Activated B cell treated with CpG ODN at 0.5 μM for 24 hours (primary cell): ENCODE data around the gene PAX4. TPM values are rescaled to one million over a fixed set of nuclear protein-coding genes. Genes with fewer than 3 reads are reported as not detected.

Source experiments
- ATAC-seq: fragments of 200-7000 bp; cut with Tn5 transposase; one replicate; pipeline ENCODE4 v1.10.0; 2021; ENCODE audit warnings: low read depth, mild to moderate bottlenecking, moderate library complexity
- CTCF ChIA-PET: fragments of 350-600 bp; sonication (Branson Sonifier 250); formaldehyde crosslinking; loops from one replicate; lab custom pipeline; 2021; ENCODE audit warnings: antibody characterized with exemption; lab: Charles Lee
- POLR2A ChIA-PET: fragments of 350-600 bp; sonication (Branson Sonifier 250); formaldehyde crosslinking; loops from one replicate; lab custom pipeline; 2021; ENCODE audit warnings: antibody characterized with exemption; lab: Charles Lee
- DNase-seq: peaks from one replicate; pipeline ENCODE4 v3.0.0; 2022
- H3K27ac Mint-ChIP-seq: one replicate; pipeline ENCODE4 v1.8.0; 2020; ENCODE audit warnings: mixed read lengths
- H3K27me3 Mint-ChIP-seq: one replicate; pipeline ENCODE4 v1.8.0; 2021; ENCODE audit warnings: mixed read lengths
- H3K36me3 Mint-ChIP-seq: one replicate; pipeline ENCODE4 v1.8.0; 2021; ENCODE audit warnings: low read depth, mixed read lengths
- H3K4me1 Mint-ChIP-seq: one replicate; pipeline ENCODE4 v1.8.0; 2021; ENCODE audit warnings: mixed read lengths
- H3K4me3 Mint-ChIP-seq: one replicate; pipeline ENCODE4 v1.8.0; 2020; ENCODE audit warnings: mild to moderate bottlenecking, mixed read lengths
- H3K9me3 Mint-ChIP-seq: one replicate; pipeline ENCODE4 v1.8.0; 2020; ENCODE audit warnings: mixed read lengths
- CTCF ChIP-seq: fragments of 200-600 bp; IDR thresholded peaks from one replicate; pipeline ENCODE4 v1.8.0; 2022; ENCODE audit warnings: antibody characterized with exemption, mild to moderate bottlenecking
- intact Hi-C: fragments of 100-400 bp; cut with micrococcal nuclease; formaldehyde crosslinking; loops from one replicate; pipeline ENCODE4 v1.15.1; 2024
- total RNA-seq: library from RNA; stranded (reverse); gene quantifications from 2 replicates; pipeline ENCODE4 v1.2.3, GENCODE V29; 2022

The PAX4 gene
- total RNA-seq, 1 donor from 2014 or later, result not detected

DNA sequence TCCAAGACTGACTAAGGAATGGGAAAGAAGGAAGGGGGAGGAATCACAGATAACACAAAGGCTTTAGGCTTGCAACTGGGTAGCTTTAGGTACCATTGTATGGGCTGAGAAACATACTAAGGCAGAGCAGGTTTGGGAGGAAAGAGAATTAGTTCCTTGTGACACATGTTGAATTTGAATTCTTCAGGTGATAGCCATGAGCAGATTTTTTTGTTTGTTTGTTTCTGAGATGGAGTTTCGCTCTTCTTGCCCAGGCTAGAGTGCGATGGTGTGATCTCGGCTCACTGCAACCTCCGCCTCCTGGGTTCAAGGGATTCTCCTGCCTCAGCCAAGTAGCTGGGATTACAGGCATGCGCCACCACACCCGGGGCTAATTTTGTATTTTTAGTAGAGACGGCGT is 29.7 kb upstream of the PAX4 start:
- DNase-seq (no peak), ATAC-seq (no peak)
- H3K4me3 Mint-ChIP-seq, result no peak overlapping the region
- intact Hi-C loops, result no loop called here
- no peaks in the 10 kb centered on the region for H3K9me3 Mint-ChIP-seq
- no peak overlapping the region for H3K27ac Mint-ChIP-seq
- H3K27me3 Mint-ChIP-seq, result peaks cover 2% of the 10 kb centered on the region
- TF ChIP-seq CTCF, result no peak
- H3K36me3 Mint-ChIP-seq, result peaks cover 10% of the 10 kb centered on the region
- peaks cover 17% of the 10 kb centered on the region for H3K4me1 Mint-ChIP-seq
- POLR2A ChIA-PET, result no interaction called here
- CTCF ChIA-PET, result no interaction called here

DNA sequence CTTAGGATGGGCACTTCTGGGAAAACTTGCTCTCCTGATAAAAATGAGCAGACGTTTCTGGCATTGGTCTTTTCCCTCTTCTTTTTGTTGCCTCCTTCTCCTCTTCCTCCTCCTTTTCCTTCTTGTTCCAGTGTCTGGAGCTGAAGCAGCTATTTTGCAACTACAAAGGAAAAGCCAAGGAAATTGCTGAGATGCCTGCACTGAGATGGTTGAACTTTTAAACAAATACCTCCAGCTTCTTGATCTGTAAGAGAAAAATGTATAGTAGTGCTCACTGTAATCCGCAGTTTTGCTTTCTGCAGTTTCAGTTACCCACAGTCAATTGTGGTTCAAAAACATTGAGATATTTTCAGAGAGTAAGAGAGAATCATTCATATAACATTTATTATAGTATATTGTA is 26.5 kb upstream of the PAX4 start:
- no peak overlapping the region for H3K27ac Mint-ChIP-seq
- peaks cover 8% of the 10 kb centered on the region for H3K27me3 Mint-ChIP-seq
- ChIA-PET CTCF (no interaction called here), POLR2A (no interaction called here)
- ATAC-seq (no peak), DNase-seq (no peak)
- no peaks in the 10 kb centered on the region for H3K9me3 Mint-ChIP-seq
- intact Hi-C loops, result no loop called here
- no peaks in the 10 kb centered on the region for H3K4me1 Mint-ChIP-seq
- H3K36me3 Mint-ChIP-seq, result no peaks in the 10 kb centered on the region
- no peak overlapping the region for H3K4me3 Mint-ChIP-seq
- TF ChIP-seq CTCF, result no peak

DNA sequence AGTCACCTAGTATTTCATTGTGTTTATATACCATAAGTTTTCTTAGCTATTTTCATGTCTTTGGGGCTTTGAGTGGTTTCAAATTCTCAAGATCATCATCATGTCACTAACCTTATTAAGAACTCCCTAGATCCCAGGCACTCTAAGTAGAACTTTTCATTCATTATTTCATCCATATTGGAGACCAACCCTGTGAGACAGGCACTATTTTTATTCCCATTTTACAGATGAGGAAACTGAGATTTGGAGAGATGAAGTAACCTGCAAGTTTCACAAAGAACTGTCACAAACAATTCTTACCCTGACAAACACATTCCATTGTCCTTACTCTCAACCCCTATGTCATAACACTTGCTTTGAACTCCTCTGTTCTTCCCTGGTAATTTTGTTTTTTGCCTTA is 20.3 kb upstream of the PAX4 start:
- Mint-ChIP-seq H3K36me3 (no peaks in the 10 kb centered on the region), H3K27me3 (peaks cover 32% of the 10 kb centered on the region), H3K4me1 (no peaks in the 10 kb centered on the region), H3K27ac (no peak overlapping the region), H3K9me3 (no peaks in the 10 kb centered on the region), H3K4me3 (no peak overlapping the region)
- no peak for ATAC-seq
- POLR2A ChIA-PET, result no interaction called here
- CTCF ChIA-PET, result no interaction called here
- TF ChIP-seq CTCF, result no peak
- intact Hi-C loops, result no loop called here
- DNase-seq, result no peak

DNA sequence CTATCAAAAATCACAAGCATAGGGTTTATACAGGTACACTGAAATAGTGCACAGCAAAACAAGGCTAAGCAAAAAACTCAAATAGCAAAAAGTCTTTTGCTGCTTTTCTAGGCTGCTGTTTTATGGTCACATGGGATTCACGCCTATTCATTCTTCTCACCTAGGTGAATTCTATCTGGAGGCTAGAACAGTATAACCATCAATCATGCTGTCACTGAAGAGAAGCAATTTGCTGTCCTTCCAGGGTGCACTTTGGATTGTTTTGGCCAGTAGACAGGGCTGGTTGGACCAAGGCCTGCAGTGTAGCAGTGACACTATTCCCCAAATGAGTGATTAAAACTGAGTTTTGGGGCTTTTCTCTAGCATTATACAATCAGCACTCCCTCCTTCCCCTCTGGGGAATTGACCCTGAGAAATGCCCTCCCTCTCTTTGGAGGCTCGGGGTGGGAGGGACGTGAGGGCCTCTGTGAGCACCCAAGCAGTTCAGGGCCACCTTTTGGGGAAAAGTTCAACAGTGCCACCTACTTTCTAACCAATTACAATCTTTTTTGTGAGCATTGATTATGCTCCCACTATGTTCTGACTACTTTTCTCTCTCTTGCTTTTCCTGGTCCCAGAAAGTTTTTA is 17.8 kb upstream of the PAX4 start:
- H3K4me1 Mint-ChIP-seq, result no peaks in the 10 kb centered on the region
- TF ChIP-seq CTCF, result no peak
- CTCF ChIA-PET, result no interaction called here
- peaks cover 48% of the 10 kb centered on the region for H3K27me3 Mint-ChIP-seq
- no peak for DNase-seq
- ATAC-seq, result no peak
- H3K9me3 Mint-ChIP-seq, result no peaks in the 10 kb centered on the region
- intact Hi-C loops, result no loop called here
- H3K27ac Mint-ChIP-seq, result no peak overlapping the region
- no peaks in the 10 kb centered on the region for H3K36me3 Mint-ChIP-seq
- no peak overlapping the region for H3K4me3 Mint-ChIP-seq
- POLR2A ChIA-PET, result no interaction called here

DNA sequence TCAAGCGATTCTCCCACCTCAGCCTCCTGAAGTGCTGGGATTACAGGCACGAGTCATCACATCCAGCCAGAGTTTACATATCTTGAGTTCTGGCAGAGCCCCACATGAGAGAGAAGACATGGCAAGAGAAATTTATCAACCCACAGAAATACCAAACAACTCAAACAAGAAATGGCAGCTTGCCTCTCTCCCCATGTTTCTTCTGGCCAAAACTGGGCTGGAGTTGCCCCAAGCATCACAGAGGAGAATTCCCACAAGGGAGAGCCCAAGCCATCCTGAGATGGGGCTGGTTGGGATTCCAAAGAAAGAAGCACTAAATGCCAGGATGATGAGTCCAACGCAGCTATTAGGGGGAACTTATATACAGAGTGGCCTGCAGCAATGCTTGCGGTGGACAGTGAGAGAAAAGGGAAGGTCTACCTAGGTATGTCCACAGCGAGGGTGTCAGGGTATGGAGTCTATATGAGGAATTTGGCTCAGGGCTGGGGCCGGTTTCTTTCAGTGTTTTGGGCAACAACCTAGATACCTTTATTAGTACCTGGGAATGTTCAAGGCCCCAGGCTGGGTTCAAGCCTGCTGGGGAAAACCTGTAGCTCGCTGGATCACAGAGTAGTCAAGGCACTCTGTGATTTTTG is 14.5 kb upstream of the PAX4 start:
- POLR2A ChIA-PET, result no interaction called here

More for the DNA sequence above, 14.5 kb upstream of the PAX4 start:
- Mint-ChIP-seq H3K27ac (no peak overlapping the region), H3K4me1 (no peaks in the 10 kb centered on the region), H3K27me3 (peaks cover 36% of the 10 kb centered on the region), H3K4me3 (no peak overlapping the region), H3K9me3 (no peaks in the 10 kb centered on the region), H3K36me3 (no peaks in the 10 kb centered on the region)
- DNase-seq (no peak), ATAC-seq (no peak)
- intact Hi-C loops, result no loop called here
- CTCF ChIA-PET, result no interaction called here
- no peak for TF ChIP-seq CTCF
